Measurements from ENCODE around the gene KIF18A. TPM values are rescaled to one million over a fixed set of nuclear protein-coding genes. Genes with fewer than 3 reads are reported as not detected.
"Not testable (repeated sequence)": the region's sequence is repeated elsewhere in the genome, so short reads cannot be mapped to it uniquely, and the experiment has no call there.

The KIF18A gene
- total RNA-seq, 1 donor from 2014 or later = 0.89 TPM

- no peak for ATAC-seq
- intact Hi-C loops (cut with DNase I) = no loop called here
Observed at GRCh38 chr11:28108958-28109357, 1.0 kb upstream of the KIF18A start.

DNA sequence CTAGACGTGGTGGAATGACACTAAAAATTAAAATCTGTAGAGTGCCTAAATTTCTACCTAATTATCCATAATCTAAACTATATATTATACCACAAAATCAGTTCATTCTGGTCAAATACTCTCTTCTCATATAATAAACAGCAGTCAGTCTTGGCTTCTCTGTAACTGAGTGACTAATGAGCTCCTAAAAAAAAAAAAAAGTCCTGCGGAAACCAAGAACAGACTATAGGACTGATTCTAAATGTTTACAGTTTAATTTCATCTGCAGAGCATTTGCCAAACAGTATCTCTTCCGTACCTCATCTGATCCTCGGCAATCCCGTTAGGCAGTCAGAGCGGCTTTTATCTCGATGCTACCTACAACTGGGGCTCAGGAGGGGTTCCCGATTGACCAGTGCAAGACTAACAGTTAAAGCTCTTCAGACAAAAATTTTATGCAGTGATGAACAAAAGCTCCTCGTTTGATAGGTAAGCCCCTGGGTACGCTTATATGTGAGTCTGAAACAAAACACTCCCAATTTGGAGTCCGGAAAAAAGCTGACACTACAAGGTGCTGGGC is 686 bp downstream of the KIF18A start:
- intact Hi-C loops (cut with DNase I) = no loop called here
- DNase-seq (ENCODE audit: low spot score) = no peak
- no peak for ATAC-seq

More at GRCh38 chr11:28108958-28109357, 1.0 kb upstream of the KIF18A start:
- DNase-seq (ENCODE audit: low spot score) = no peak

- ATAC-seq (no peak), DNase-seq (ENCODE audit: low spot score) (no peak)
- intact Hi-C loops (cut with DNase I) = no loop called here
Observed at GRCh38 chr11:28106353-28107043, 1.5 kb downstream of the KIF18A start.

- ATAC-seq (no peak), DNase-seq (ENCODE audit: low spot score) (no peak)
- intact Hi-C loops (cut with DNase I) = no loop called here
Observed at GRCh38 chr11:28105869-28106268, 2.1 kb downstream of the KIF18A start.

DNA sequence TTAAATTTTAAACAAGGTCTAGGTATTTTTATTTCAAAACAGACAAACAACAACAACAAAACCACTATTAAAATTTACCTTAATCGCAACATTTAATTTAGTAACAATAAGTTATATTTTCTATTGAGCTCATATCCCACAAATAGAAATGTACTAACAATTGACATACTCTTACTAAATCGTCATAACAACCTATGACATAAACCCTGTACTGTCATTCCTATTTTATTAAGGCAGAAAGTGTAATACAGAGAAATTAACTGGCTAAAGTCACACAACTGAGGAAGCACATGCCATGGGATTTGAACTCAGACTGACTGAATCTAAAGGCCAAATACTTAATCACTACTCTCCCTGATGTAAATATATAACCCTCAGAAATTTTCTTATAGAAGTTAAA is 3.0 kb downstream of the KIF18A start:
- no peak for DNase-seq (ENCODE audit: low spot score)
- ATAC-seq = no peak
- intact Hi-C loops (cut with DNase I) = no loop called here

DNA sequence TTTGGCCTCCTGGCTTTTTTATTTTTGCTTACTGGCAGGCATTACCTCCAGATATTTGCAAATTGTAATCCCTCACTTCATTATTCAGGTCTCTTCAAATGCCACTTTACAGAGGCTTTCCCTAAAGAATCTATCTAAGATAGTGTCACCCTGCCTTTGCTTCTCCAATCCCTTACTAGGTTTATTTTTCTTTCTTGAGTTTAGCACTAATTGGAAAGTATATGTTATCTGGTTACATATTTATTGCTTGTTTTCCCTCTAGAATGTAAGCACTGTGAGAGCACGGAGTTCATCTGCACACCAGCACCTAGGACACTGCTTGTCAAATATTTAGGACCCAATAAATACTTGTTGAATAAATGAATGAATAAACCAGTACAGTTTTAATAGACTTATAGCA is 3.5 kb downstream of the KIF18A start:
- intact Hi-C loops (cut with DNase I) = no loop called here
- DNase-seq (ENCODE audit: low spot score) = no peak
- ATAC-seq = no peak

GRCh38 chr11:28102300-28102699 is 5.7 kb downstream of the KIF18A start:
- ATAC-seq; DNase-seq (ENCODE audit: low spot score); intact Hi-C loops (cut with DNase I): not testable (repeated sequence)

- DNase-seq (ENCODE audit: low spot score) (no peak), ATAC-seq (no peak)
- intact Hi-C loops (cut with DNase I) = no loop called here
Observed at GRCh38 chr11:28100665-28101064, 7.3 kb downstream of the KIF18A start.

DNA sequence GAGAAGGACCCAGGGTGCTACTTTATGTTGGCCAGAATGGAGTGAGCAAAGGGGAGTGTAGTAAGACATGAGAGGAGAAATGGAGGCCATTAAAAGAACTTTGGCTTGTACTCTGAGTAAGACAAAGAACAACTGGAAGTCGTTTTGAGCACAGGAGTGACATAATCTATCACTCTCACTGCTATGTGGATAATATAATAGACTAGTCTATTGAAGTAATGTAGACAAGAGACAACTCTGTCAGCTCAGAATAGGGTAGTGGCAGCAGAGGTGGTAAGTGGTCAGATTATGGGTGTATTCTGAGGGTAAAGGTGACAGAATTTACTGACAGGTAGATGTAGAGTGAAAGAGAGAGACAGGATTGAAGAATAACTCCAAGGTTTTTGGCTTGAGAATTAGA is 8.2 kb downstream of the KIF18A start:
- no peak for DNase-seq (ENCODE audit: low spot score)
- intact Hi-C loops (cut with DNase I) = no loop called here
- ATAC-seq = no peak

DNA sequence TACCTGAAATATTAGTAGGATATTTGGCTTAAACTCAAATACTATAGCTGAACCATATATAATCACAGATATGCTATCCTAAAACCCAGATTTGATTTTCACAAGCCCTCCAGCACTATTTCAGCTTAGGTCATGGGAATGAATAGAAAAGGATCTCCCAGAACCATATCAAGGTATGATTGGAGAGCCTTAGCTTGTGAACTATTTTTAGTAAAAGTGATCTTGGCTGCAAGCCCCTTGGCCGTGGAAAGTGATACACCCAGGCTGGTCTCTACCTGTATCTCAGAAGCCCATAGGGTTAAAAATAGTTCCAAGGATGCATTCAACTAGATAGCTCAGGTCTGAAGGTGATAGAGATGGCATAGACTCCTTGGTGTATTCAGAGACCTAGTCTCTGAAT is 9.7 kb downstream of the KIF18A start:
- ATAC-seq (no peak), DNase-seq (ENCODE audit: low spot score) (no peak)
- intact Hi-C loops (cut with DNase I) = no loop called here

DNA sequence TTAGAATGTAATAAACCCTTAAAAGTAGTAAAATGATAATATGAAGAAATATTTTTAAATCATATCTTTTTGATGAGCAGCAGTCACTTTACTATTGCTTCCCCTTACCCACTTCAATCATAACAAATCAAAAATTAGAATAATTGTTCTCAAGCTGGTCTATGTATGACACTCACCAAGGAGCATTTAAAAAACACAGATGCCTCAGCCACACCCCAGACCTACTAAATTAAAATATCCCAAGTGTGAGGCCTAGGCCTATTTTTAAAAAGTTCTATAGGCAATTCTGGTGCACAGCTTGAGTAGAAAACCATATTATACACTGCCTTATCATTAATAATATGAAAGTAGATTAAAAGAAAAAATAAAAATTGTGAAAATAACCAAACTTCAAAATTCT is 15.2 kb downstream of the KIF18A start:
- intact Hi-C loops (cut with DNase I) = no loop called here
- DNase-seq (ENCODE audit: low spot score) = no peak
- no peak for ATAC-seq

- DNase-seq (ENCODE audit: low spot score) (no peak), ATAC-seq (no peak)
- intact Hi-C loops (cut with DNase I) = no loop called here
Observed at GRCh38 chr11:28090052-28090749, 17.8 kb downstream of the KIF18A start.

- intact Hi-C loops (cut with DNase I) = no loop called here
- DNase-seq (ENCODE audit: low spot score) (no peak), ATAC-seq (no peak)
Observed at GRCh38 chr11:28089378-28089777, 18.6 kb downstream of the KIF18A start.

GRCh38 chr11:28087693-28088092 is 20.3 kb downstream of the KIF18A start:
- intact Hi-C loops (cut with DNase I); ATAC-seq; DNase-seq (ENCODE audit: low spot score): not testable (repeated sequence)

- ATAC-seq; intact Hi-C loops (cut with DNase I): not testable (repeated sequence)
Observed at GRCh38 chr11:28087192-28087591, 20.8 kb downstream of the KIF18A start.

GRCh38 chr11:28086569-28086968 is 21.4 kb downstream of the KIF18A start:
- intact Hi-C loops (cut with DNase I) = no loop called here
- no peak for DNase-seq (ENCODE audit: low spot score)
- ATAC-seq = no peak

More at GRCh38 chr11:28087192-28087591, 20.8 kb downstream of the KIF18A start:
- DNase-seq (ENCODE audit: low spot score) = not testable (repeated sequence)

GRCh38 chr11:28083118-28083517 is 24.8 kb downstream of the KIF18A start:
- intact Hi-C loops (cut with DNase I) = no loop called here
- no peak for ATAC-seq
- DNase-seq (ENCODE audit: low spot score) = no peak

GRCh38 chr11:28077521-28077920 is 30.4 kb downstream of the KIF18A start:
- no peak for ATAC-seq
- intact Hi-C loops (cut with DNase I) = no loop called here

GRCh38 chr11:28072321-28072720 is 35.6 kb downstream of the KIF18A start:
- DNase-seq (ENCODE audit: low spot score) (no peak), ATAC-seq (no peak)
- intact Hi-C loops (cut with DNase I) = no loop called here

More at GRCh38 chr11:28077521-28077920, 30.4 kb downstream of the KIF18A start:
- no peak for DNase-seq (ENCODE audit: low spot score)

GRCh38 chr11:28071305-28071704 is 36.7 kb downstream of the KIF18A start:
- intact Hi-C loops (cut with DNase I) = no loop called here
- DNase-seq (ENCODE audit: low spot score) (no peak), ATAC-seq (no peak)
